Activated naive CD4-positive, alpha-beta T cell treated with anti-CD3 and anti-CD28 coated beads for 36 hours (primary cell): ENCODE data around the gene KIAA0825. TPM values are rescaled to one million over a fixed set of nuclear protein-coding genes. Genes with fewer than 3 reads are reported as not detected.
"Not testable (repeated sequence)": the region's sequence is repeated elsewhere in the genome, so short reads cannot be mapped to it uniquely, and the experiment has no call there.

Experiments used
- CTCF ChIA-PET: fragments of 350-600 bp; sonication (Branson Sonifier 250); formaldehyde crosslinking; loops from one replicate; lab custom pipeline; 2021; ENCODE audit warnings: antibody characterized with exemption; lab: Charles Lee
- DNase-seq: peaks from one replicate; pipeline ENCODE4 v3.0.0-alpha.2; 2020
- H3K27ac Mint-ChIP-seq: one replicate; pipeline ENCODE4 v1.8.0; 2021; ENCODE audit warnings: mild to moderate bottlenecking, mixed read lengths
- H3K27me3 Mint-ChIP-seq: one replicate; pipeline ENCODE4 v1.8.0; 2021; ENCODE audit warnings: low read depth, mixed read lengths
- H3K36me3 Mint-ChIP-seq: one replicate; pipeline ENCODE4 v1.8.0; 2021; ENCODE audit warnings: low read depth, mixed read lengths
- H3K4me1 Mint-ChIP-seq: one replicate; pipeline ENCODE4 v1.8.0; 2021; ENCODE audit warnings: low read depth, mixed read lengths
- H3K4me3 Mint-ChIP-seq: one replicate; pipeline ENCODE4 v1.8.0; 2021; ENCODE audit warnings: mild to moderate bottlenecking, moderate library complexity, mixed read lengths
- H3K9me3 Mint-ChIP-seq: one replicate; pipeline ENCODE4 v1.8.0; 2021; ENCODE audit warnings: mixed read lengths
- intact Hi-C: fragments of 100-400 bp; cut with micrococcal nuclease; formaldehyde crosslinking; loops from one replicate; pipeline ENCODE4 v1.15.1; 2023
- total RNA-seq, 2 experiments: library from RNA; stranded (reverse); gene quantifications; one replicate each; pipeline ENCODE4 v1.2.3, GENCODE V29; 2021

KIAA0825 gene
- total RNA-seq, 2 experiments from 2014 or later = 0.07 to 0.24 TPM

GRCh38 chr5:94621763-94622162 is 3.4 kb upstream of the KIAA0825 start:
- Mint-ChIP-seq H3K4me1 (peaks cover 34% of the 10 kb centered on the region), H3K4me3 (no peak overlapping the region), H3K36me3 (peaks cover 2% of the 10 kb centered on the region), H3K9me3 (no peaks in the 10 kb centered on the region), H3K27me3 (no peaks in the 10 kb centered on the region), H3K27ac (no peak overlapping the region)
- intact Hi-C loops = no loop called here
- no peak for DNase-seq
- CTCF ChIA-PET = no interaction called here

- no peak for DNase-seq
- H3K27ac Mint-ChIP-seq = no peak overlapping the region
- peaks cover 37% of the 10 kb centered on the region for H3K4me1 Mint-ChIP-seq
- CTCF ChIA-PET = no interaction called here
- intact Hi-C loops = no loop called here
- no peaks in the 10 kb centered on the region for H3K9me3 Mint-ChIP-seq
- H3K36me3 Mint-ChIP-seq = peaks cover 2% of the 10 kb centered on the region
- H3K27me3 Mint-ChIP-seq = no peaks in the 10 kb centered on the region
- H3K4me3 Mint-ChIP-seq = peak overlapping the region; percentile 96
Measured at GRCh38 chr5:94620256-94620655, 1.9 kb upstream of the KIAA0825 start.

DNA sequence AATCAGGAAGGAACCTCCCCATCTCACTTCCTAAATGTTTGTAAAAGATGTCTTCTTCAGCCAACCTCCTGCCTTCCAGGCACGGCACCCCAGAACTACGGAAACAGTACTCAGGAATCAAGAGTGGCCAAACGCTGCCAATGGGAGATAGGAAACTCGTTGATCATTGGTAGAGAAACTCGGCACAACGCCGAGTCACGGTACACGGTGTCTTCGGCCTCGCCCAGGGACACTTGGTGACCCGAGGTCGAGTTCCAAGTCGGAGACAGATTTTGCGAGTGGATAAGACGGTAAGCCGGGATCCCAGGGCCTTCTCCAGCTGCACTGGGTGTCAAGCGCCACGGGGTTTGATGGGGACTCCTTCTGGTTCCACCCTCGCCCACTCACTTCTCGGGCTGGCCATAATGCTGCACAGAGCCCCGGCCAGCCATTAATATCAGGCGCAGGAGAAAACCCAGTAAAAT is 343 bp downstream of the KIAA0825 start:
- intact Hi-C loops = loop anchor here (1.0 to 5.0 kb wide), 6 partner anchors 93 to 1036 kb away; partner anchors contain the start of genes NR2F1, NR2F1-AS1 and SKIC3
- peak; percentile 42 for DNase-seq
- CTCF ChIA-PET = interaction anchor here (0.6 to 2.0 kb wide), 3 partner anchors 12 to 731 kb away, joined by 4 to 7 read pairs (median 4); no protein-coding TSS in a partner anchor
- peak overlapping the region; percentile 96 for H3K4me3 Mint-ChIP-seq
- H3K4me1 Mint-ChIP-seq = peaks cover 34% of the 10 kb centered on the region
- H3K27me3 Mint-ChIP-seq = no peaks in the 10 kb centered on the region
- H3K27ac Mint-ChIP-seq = peak overlapping the region; percentile 82
- peaks cover 2% of the 10 kb centered on the region for H3K36me3 Mint-ChIP-seq
- no peaks in the 10 kb centered on the region for H3K9me3 Mint-ChIP-seq

DNA sequence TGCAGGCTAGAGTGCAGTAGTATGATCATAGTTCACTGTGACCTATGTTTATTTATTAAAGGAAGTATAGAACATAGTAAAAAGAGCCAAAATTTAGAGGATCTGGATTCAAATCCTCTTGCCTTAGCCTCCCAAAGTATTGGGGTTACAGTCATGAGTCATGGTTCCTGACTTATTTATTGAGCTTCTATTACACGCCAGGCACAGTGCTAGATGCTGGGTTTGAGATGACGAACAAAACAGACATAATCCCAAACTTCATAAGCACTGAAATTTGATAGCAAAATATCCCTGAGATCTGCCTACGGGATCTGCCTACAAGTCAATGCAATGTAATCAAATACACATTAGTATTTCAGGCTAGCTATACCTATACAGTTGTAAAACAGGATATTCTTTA is 2.5 kb downstream of the KIAA0825 start:
- no peaks in the 10 kb centered on the region for H3K27me3 Mint-ChIP-seq
- no peak overlapping the region for H3K27ac Mint-ChIP-seq
- no peak overlapping the region for H3K4me3 Mint-ChIP-seq
- CTCF ChIA-PET = interaction anchor here (2.3 kb wide), 1 partner anchor 122 kb away, joined by 10 read pairs; no protein-coding TSS in a partner anchor
- H3K4me1 Mint-ChIP-seq = peaks cover 22% of the 10 kb centered on the region
- DNase-seq = no peak
- no peaks in the 10 kb centered on the region for H3K9me3 Mint-ChIP-seq
- intact Hi-C loops = loop anchor here (5.0 kb wide), 2 partner anchors 936 to 1034 kb away; partner anchors contain the start of genes NR2F1, NR2F1-AS1 and SKIC3
- peaks cover 2% of the 10 kb centered on the region for H3K36me3 Mint-ChIP-seq

GRCh38 chr5:94614156-94614805 is 4.1 kb downstream of the KIAA0825 start:
- Mint-ChIP-seq H3K27ac (no peak overlapping the region), H3K4me3 (no peak overlapping the region)
- intact Hi-C loops = no loop called here

GRCh38 chr5:94613583-94613982 is 4.8 kb downstream of the KIAA0825 start:
- H3K27ac Mint-ChIP-seq = no peak overlapping the region
- H3K4me1 Mint-ChIP-seq = peaks cover 13% of the 10 kb centered on the region
- no peaks in the 10 kb centered on the region for H3K27me3 Mint-ChIP-seq
- H3K9me3 Mint-ChIP-seq = no peaks in the 10 kb centered on the region
- H3K4me3 Mint-ChIP-seq = no peak overlapping the region
- intact Hi-C loops = loop anchor here (1.0 kb wide), 1 partner anchor 125 kb away; no protein-coding TSS in a partner anchor
- H3K36me3 Mint-ChIP-seq = no peaks in the 10 kb centered on the region
- CTCF ChIA-PET = interaction anchor here (1.2 to 2.4 kb wide), 2 partner anchors 24 to 124 kb away, joined by 3 to 5 read pairs; no protein-coding TSS in a partner anchor
- DNase-seq = peak; percentile 8

More at GRCh38 chr5:94614156-94614805, 4.1 kb downstream of the KIAA0825 start:
- Mint-ChIP-seq H3K27me3 (no peaks in the 10 kb centered on the region), H3K36me3 (peaks cover 2% of the 10 kb centered on the region), H3K9me3 (no peaks in the 10 kb centered on the region), H3K4me1 (peaks cover 16% of the 10 kb centered on the region)
- CTCF ChIA-PET = interaction anchor here (1.2 to 2.4 kb wide), 3 partner anchors 24 to 124 kb away, joined by 3 to 10 read pairs (median 5); no protein-coding TSS in a partner anchor
- no peak for DNase-seq

DNA sequence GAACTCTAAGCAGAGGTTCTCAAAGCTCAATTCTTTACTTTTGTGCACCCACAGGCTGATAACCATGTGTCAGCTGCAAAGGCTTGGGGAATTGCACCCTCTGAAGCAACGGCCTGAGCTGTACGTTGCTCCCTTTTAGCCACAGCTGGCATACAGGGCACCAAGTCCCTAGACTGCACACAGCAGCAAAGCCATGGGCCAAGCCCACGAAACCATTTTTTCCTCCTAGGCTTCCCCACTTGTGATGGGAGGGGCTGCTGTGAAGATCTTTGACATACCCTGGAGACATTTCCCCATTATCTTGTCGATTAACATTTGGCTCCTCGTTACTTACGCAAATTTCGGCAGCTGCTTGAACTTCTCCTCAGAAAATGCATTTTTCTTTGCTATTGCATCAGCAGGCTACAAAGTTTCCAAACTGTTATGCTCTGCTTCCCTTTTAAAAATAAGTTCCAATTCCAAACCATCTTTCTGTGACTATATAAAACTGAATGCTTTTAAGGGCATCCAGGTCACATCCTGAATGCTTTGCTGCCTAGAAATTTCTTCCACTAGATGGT is 23.0 kb downstream of the KIAA0825 start:
- H3K27me3 Mint-ChIP-seq = no peaks in the 10 kb centered on the region
- CTCF ChIA-PET = interaction anchor here (1.0 kb wide), 1 partner anchor 20 kb away, joined by 4 read pairs; no protein-coding TSS in a partner anchor
- no peaks in the 10 kb centered on the region for H3K4me1 Mint-ChIP-seq
- DNase-seq = no peak
- no peak overlapping the region for H3K27ac Mint-ChIP-seq
- H3K9me3 Mint-ChIP-seq = peaks cover 8% of the 10 kb centered on the region
- no peaks in the 10 kb centered on the region for H3K36me3 Mint-ChIP-seq
- H3K4me3 Mint-ChIP-seq = no peak overlapping the region
- intact Hi-C loops = no loop called here

GRCh38 chr5:94577466-94578245 is 40.7 kb downstream of the KIAA0825 start:
- no peak overlapping the region for H3K27ac Mint-ChIP-seq
- CTCF ChIA-PET = no interaction called here
- H3K9me3 Mint-ChIP-seq = no peaks in the 10 kb centered on the region
- no peaks in the 10 kb centered on the region for H3K36me3 Mint-ChIP-seq
- H3K4me1 Mint-ChIP-seq = peaks cover 16% of the 10 kb centered on the region
- no peak for DNase-seq
- no peak overlapping the region for H3K4me3 Mint-ChIP-seq
- intact Hi-C loops = loop anchor here (5.0 kb wide), 1 partner anchor 215 kb away; no protein-coding TSS in a partner anchor
- no peaks in the 10 kb centered on the region for H3K27me3 Mint-ChIP-seq

- CTCF ChIA-PET = interaction anchor here (1.2 kb wide), 1 partner anchor 20 kb away, joined by 4 read pairs; no protein-coding TSS in a partner anchor
- Mint-ChIP-seq H3K4me3 (no peak overlapping the region), H3K9me3 (no peaks in the 10 kb centered on the region), H3K36me3 (no peaks in the 10 kb centered on the region), H3K27ac (no peak overlapping the region), H3K27me3 (no peaks in the 10 kb centered on the region), H3K4me1 (peaks cover 16% of the 10 kb centered on the region)
- no peak for DNase-seq
- intact Hi-C loops = loop anchor here (5.0 kb wide), 1 partner anchor 217 kb away; no protein-coding TSS in a partner anchor
Measured at GRCh38 chr5:94575196-94575595, 43.2 kb downstream of the KIAA0825 start.

GRCh38 chr5:94573349-94573748 is 45.1 kb downstream of the KIAA0825 start:
- CTCF ChIA-PET, H3K9me3 Mint-ChIP-seq, DNase-seq, H3K27ac Mint-ChIP-seq, H3K27me3 Mint-ChIP-seq, H3K36me3 Mint-ChIP-seq, H3K4me3 Mint-ChIP-seq, intact Hi-C loops: not testable (repeated sequence)
- peaks cover 16% of the 10 kb centered on the region for H3K4me1 Mint-ChIP-seq

DNA sequence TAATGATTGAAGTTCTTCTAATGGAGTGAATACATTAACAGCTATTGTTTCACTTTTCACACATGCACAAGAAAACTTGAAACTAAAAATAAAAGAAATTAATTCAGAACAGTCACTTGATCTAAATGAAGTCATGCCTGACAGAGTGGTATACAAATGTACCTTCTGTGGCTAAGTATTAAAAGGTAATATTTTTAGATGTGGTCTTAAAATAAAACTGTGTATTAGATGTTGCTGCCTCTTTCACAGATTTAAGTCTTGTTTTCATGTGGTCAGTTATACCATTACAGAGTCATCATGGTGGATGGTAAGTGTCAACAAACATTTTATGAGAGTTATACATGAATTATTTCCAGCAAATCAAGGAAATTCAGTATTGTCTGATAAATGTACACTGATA is 47.0 kb downstream of the KIAA0825 start:
- CTCF ChIA-PET = no interaction called here
- intact Hi-C loops = no loop called here
- H3K9me3 Mint-ChIP-seq = no peaks in the 10 kb centered on the region

GRCh38 chr5:94564812-94565211 is 53.6 kb downstream of the KIAA0825 start:
- CTCF ChIA-PET = no interaction called here
- H3K27ac Mint-ChIP-seq = no peak overlapping the region
- H3K4me3 Mint-ChIP-seq = no peak overlapping the region
- H3K9me3 Mint-ChIP-seq = no peaks in the 10 kb centered on the region
- H3K36me3 Mint-ChIP-seq = no peaks in the 10 kb centered on the region
- H3K4me1 Mint-ChIP-seq = no peaks in the 10 kb centered on the region
- DNase-seq = no peak
- H3K27me3 Mint-ChIP-seq = no peaks in the 10 kb centered on the region
- intact Hi-C loops = no loop called here

More for the DNA sequence above, 47.0 kb downstream of the KIAA0825 start:
- Mint-ChIP-seq H3K27ac (no peak overlapping the region), H3K4me1 (peaks cover 3% of the 10 kb centered on the region), H3K36me3 (no peaks in the 10 kb centered on the region), H3K27me3 (no peaks in the 10 kb centered on the region), H3K4me3 (no peak overlapping the region)
- no peak for DNase-seq
